GM23338 (cell line): ENCODE data around the gene TAS2R1.

ENCODE experiments used
- CREB1 ChIP-seq: fragments of 250-450 bp; sonication (Bioruptor Pico); IDR thresholded peaks from 2 replicates; pipeline ENCODE4 v1.5.0; 2020; ENCODE audit warnings: low read depth, mild to moderate bottlenecking, moderate library complexity
- EZH2 ChIP-seq: fragments of 200-600 bp; sonication (generic); IDR thresholded peaks from one replicate; pipeline ENCODE4 v1.8.0; 2017; ENCODE audit warnings: antibody characterized with exemption, mild to moderate bottlenecking, low read depth; ENCODE audit not compliant: unreplicated experiment
- EZH2phosphoT487 ChIP-seq: fragments of 200-600 bp; sonication (generic); IDR thresholded peaks from one replicate; pipeline ENCODE4 v1.8.1; 2018; ENCODE audit warnings: antibody characterized with exemption; ENCODE audit not compliant: unreplicated experiment
- JUNB ChIP-seq: IDR thresholded peaks from one replicate; pipeline ENCODE4 v1.6.1; 2016; ENCODE audit warnings: antibody characterized with exemption; ENCODE audit not compliant: unreplicated experiment
- NANOG ChIP-seq: IDR thresholded peaks from 2 replicates; pipeline ENCODE4 v1.6.1; 2016; ENCODE audit warnings: antibody characterized with exemption, borderline replicate concordance
- POLR2AphosphoS5 ChIP-seq: IDR thresholded peaks from 2 replicates; pipeline ENCODE4 v1.6.1; 2016; ENCODE audit warnings: antibody characterized with exemption, low read depth
- TF ChIP-seq, protein P1 (sequence below), 2 experiments: fragments of 200-600 bp in 1 of 2; sonication (generic) in 1 of 2; conservative IDR thresholded peaks; 2 replicates each; pipeline versions ENCODE4 v1.5.1 to v1.6.1; 2016 to 2017; ENCODE audit warnings: antibody characterized with exemption in 2 of 2, low read depth in 2 of 2, mild to moderate bottlenecking in 2 of 2, moderate library complexity in 1 of 2
- TF ChIP-seq, protein P2 (sequence below): IDR thresholded peaks from one replicate; pipeline ENCODE4 v1.6.1; 2018; ENCODE audit warnings: antibody characterized with exemption; ENCODE audit not compliant: unreplicated experiment

DNA sequence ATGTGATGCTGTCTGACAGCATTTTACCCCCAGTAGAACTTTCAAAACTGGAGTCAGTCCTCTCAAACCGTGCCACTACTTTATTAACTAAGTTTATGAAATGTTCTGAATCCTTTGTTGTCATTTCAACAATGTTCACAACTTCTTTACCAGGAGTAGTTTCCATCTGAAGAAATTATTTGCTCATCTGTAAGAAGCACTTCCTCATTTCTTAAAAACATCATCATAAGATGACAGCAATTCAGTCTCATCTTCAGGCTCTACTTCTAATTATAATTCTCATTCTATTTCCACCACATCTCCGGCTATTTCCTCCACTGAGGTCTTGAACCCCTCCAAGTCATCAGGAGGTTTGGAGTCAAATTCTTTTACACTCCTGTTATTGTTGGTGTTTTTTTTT lies 2.3 kb upstream of the TAS2R1 start:
- TF ChIP-seq, protein P1, sequence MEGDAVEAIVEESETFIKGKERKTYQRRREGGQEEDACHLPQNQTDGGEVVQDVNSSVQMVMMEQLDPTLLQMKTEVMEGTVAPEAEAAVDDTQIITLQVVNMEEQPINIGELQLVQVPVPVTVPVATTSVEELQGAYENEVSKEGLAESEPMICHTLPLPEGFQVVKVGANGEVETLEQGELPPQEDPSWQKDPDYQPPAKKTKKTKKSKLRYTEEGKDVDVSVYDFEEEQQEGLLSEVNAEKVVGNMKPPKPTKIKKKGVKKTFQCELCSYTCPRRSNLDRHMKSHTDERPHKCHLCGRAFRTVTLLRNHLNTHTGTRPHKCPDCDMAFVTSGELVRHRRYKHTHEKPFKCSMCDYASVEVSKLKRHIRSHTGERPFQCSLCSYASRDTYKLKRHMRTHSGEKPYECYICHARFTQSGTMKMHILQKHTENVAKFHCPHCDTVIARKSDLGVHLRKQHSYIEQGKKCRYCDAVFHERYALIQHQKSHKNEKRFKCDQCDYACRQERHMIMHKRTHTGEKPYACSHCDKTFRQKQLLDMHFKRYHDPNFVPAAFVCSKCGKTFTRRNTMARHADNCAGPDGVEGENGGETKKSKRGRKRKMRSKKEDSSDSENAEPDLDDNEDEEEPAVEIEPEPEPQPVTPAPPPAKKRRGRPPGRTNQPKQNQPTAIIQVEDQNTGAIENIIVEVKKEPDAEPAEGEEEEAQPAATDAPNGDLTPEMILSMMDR (conservative IDR thresholded peaks at IDR 0.05; ENCODE audit: low read depth in 2 of 2): no peak
- TF ChIP-seq POLR2AphosphoS5: no peak
- TF ChIP-seq EZH2: no peak
- no peak for TF ChIP-seq CREB1 (CRISPR knock-in tag)
- TF ChIP-seq EZH2phosphoT487: no peak
- TF ChIP-seq, protein P2, sequence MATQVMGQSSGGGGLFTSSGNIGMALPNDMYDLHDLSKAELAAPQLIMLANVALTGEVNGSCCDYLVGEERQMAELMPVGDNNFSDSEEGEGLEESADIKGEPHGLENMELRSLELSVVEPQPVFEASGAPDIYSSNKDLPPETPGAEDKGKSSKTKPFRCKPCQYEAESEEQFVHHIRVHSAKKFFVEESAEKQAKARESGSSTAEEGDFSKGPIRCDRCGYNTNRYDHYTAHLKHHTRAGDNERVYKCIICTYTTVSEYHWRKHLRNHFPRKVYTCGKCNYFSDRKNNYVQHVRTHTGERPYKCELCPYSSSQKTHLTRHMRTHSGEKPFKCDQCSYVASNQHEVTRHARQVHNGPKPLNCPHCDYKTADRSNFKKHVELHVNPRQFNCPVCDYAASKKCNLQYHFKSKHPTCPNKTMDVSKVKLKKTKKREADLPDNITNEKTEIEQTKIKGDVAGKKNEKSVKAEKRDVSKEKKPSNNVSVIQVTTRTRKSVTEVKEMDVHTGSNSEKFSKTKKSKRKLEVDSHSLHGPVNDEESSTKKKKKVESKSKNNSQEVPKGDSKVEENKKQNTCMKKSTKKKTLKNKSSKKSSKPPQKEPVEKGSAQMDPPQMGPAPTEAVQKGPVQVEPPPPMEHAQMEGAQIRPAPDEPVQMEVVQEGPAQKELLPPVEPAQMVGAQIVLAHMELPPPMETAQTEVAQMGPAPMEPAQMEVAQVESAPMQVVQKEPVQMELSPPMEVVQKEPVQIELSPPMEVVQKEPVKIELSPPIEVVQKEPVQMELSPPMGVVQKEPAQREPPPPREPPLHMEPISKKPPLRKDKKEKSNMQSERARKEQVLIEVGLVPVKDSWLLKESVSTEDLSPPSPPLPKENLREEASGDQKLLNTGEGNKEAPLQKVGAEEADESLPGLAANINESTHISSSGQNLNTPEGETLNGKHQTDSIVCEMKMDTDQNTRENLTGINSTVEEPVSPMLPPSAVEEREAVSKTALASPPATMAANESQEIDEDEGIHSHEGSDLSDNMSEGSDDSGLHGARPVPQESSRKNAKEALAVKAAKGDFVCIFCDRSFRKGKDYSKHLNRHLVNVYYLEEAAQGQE: no peak
- no peak for TF ChIP-seq NANOG
- TF ChIP-seq JUNB: no peak
